Endothelial cell of umbilical vein (primary cell): ENCODE results near the gene ASXL2. TPM values are rescaled to one million over a fixed set of nuclear protein-coding genes. Genes with fewer than 3 reads are reported as not detected.

Experiments
- BruUV-seq: library from RNA; stranded (reverse); fragments of 400-500 nt; replicated peaks from 2 replicates; lab custom pipeline; 2021; lab: Mats Ljungman, UMichigan
- CTCF ChIA-PET: fragments of 300-600, 350-600 bp; sonication (Branson Sonifier 250); formaldehyde crosslinking; loops from one replicate; lab custom pipeline; 2021; ENCODE audit warnings: antibody characterized with exemption, inconsistent platforms; lab: Charles Lee
- POLR2A ChIA-PET: fragments of 300-600, 350-600 bp; sonication (Branson Sonifier 250); formaldehyde crosslinking; loops from one replicate; lab custom pipeline; 2021; ENCODE audit warnings: antibody characterized with exemption, inconsistent platforms; lab: Charles Lee
- DNase-seq: peaks from one replicate; pipeline ENCODE4 v3.0.0-alpha.2; 2011; ENCODE audit warnings: low read depth, low spot score
- FAIRE-seq: peaks from 2 replicates; lab custom pipeline; 2011; peaks lifted over from hg19 to GRCh38; lab: Jason Lieb, UNC
- H2AFZ ChIP-seq: 2 replicates; pipeline ENCODE4 v1.6.0; 2012; ENCODE audit warnings: low read depth, low read length, control low read depth, inconsistent platforms
- H3K27ac ChIP-seq: 2 replicates; pipeline ENCODE4 v1.5.1; 2011; ENCODE audit warnings: low read depth, mild to moderate bottlenecking, control low read depth, low read length, moderate library complexity; ENCODE audit not compliant: insufficient read depth
- H3K27me3 ChIP-seq, 2 experiments: 2 replicates each; pipeline versions ENCODE4 v1.6.0 to v1.6.1; 2011; ENCODE audit warnings: low read length in 2 of 2, mixed read lengths in 1 of 2; ENCODE audit not compliant: control insufficient read depth in 2 of 2, insufficient read depth in 2 of 2
- H3K36me3 ChIP-seq, 2 experiments: 2 replicates in 1 of 2; 3 replicates in 1 of 2; pipeline ENCODE4 v1.5.1; 2011; ENCODE audit warnings: low read length in 2 of 2, mild to moderate bottlenecking in 1 of 2, moderate library complexity in 1 of 2; ENCODE audit not compliant: control insufficient read depth in 2 of 2, insufficient read depth in 2 of 2; ENCODE audit errors: extremely low read depth in 1 of 2
- H3K4me1 ChIP-seq: 3 replicates; pipeline ENCODE4 v1.5.1; 2011; ENCODE audit warnings: mild to moderate bottlenecking, low read length; ENCODE audit not compliant: control insufficient read depth, insufficient read depth; ENCODE audit errors: extremely low read depth
- H3K4me2 ChIP-seq: 2 replicates; pipeline ENCODE4 v1.6.1; 2011; ENCODE audit warnings: low read length, control low read depth, mixed read lengths; ENCODE audit not compliant: insufficient read depth
- H3K4me3 ChIP-seq, 3 experiments: fragments of 200-600 bp in 1 of 3; sonication (generic), shearing (Covaris generic) in 1 of 3; replicated peaks in 1 of 3; 2 replicates each; pipeline ENCODE4 v1.5.1; 2011 to 2016; ENCODE audit warnings: control low read depth in 3 of 3, low read length in 3 of 3, mild to moderate bottlenecking in 2 of 3, inconsistent platforms in 1 of 3, low read depth in 1 of 3, moderate library complexity in 1 of 3; ENCODE audit not compliant: insufficient read depth in 1 of 3
- H3K79me2 ChIP-seq: 2 replicates; pipeline ENCODE4 v1.6.0; 2012; ENCODE audit warnings: low read length, inconsistent platforms; ENCODE audit not compliant: control insufficient read depth, insufficient read depth
- H3K9ac ChIP-seq: replicated peaks from 2 replicates; pipeline ENCODE3; 2011; ENCODE audit warnings: low read length, control low read depth; ENCODE audit not compliant: insufficient read depth; ENCODE audit errors: extremely low read depth
- H3K9me1 ChIP-seq: replicated peaks from 3 replicates; pipeline ENCODE4 v1.6.0; 2011; ENCODE audit warnings: mild to moderate bottlenecking, low read length; ENCODE audit not compliant: control insufficient read depth, insufficient read depth; ENCODE audit errors: extremely low read depth
- H3K9me3 ChIP-seq: replicated peaks from 2 replicates; pipeline ENCODE4 v1.5.1; 2012; ENCODE audit warnings: low read length, inconsistent platforms; ENCODE audit not compliant: control insufficient read depth, insufficient read depth
- H4K20me1 ChIP-seq: replicated peaks from 2 replicates; pipeline ENCODE3; 2011; ENCODE audit warnings: mild to moderate bottlenecking, low read length; ENCODE audit not compliant: control insufficient read depth, insufficient read depth; ENCODE audit errors: extremely low read depth
- EZH2 ChIP-seq: IDR thresholded peaks from 2 replicates; pipeline ENCODE4 v1.6.1; 2012; ENCODE audit warnings: borderline replicate concordance, low read depth, mild to moderate bottlenecking, moderate library complexity, low read length, inconsistent platforms; ENCODE audit not compliant: severe bottlenecking
- FOS ChIP-seq: IDR thresholded peaks from 2 replicates; pipeline ENCODE4 v1.6.1; 2011; ENCODE audit warnings: mild to moderate bottlenecking, low read length, moderate library complexity, borderline replicate concordance; ENCODE audit not compliant: insufficient read depth
- GATA2 ChIP-seq: IDR thresholded peaks from 2 replicates; pipeline ENCODE4 v1.7.0; 2011; ENCODE audit warnings: low read depth, mild to moderate bottlenecking, moderate library complexity, mixed read lengths, low read length; ENCODE audit not compliant: insufficient read length, insufficient read depth
- JUN ChIP-seq: IDR thresholded peaks from 2 replicates; pipeline ENCODE4 v1.6.1; 2011; ENCODE audit warnings: borderline replicate concordance, low read depth; ENCODE audit not compliant: insufficient read length, insufficient read depth
- MYC ChIP-seq: IDR thresholded peaks from one replicate; pipeline ENCODE4 v1.6.1; 2011; ENCODE audit warnings: mild to moderate bottlenecking, low read depth, low read length
- POLR2A ChIP-seq: IDR thresholded peaks from 2 replicates; pipeline ENCODE4 v1.6.1; 2012; ENCODE audit warnings: low read depth, mild to moderate bottlenecking, control low read depth, low read length
- POLR2AphosphoS5 ChIP-seq: IDR thresholded peaks from 2 replicates; pipeline ENCODE4 v1.6.1; 2012; ENCODE audit warnings: low read depth, mild to moderate bottlenecking, control low read depth, low read length, moderate library complexity; ENCODE audit not compliant: insufficient read depth
- dilution Hi-C: fragments of 300-500 bp; cut with MboI; formaldehyde crosslinking; loops from one replicate; pipeline ENCODE4 v1.15.0; 2019; ENCODE audit warnings: low sequenced_read_pairs; ENCODE audit not compliant: extremely low pct_ligation_motif_present
- intact Hi-C: fragments of 100-400 bp; cut with micrococcal nuclease; formaldehyde crosslinking; loops from one replicate; pipeline ENCODE4 v1.10.0; 2022
- polyA plus RNA-seq, 4 experiments: library from polyadenylated mRNA; depleted of rRNA in 3 of 4; stranded (reverse) in 3 of 4; unstranded in 1 of 4; fragments of >200 nt; gene quantifications; 2 replicates each; pipeline versions ENCODE4 v1.2.1 to v1.2.3, GENCODE V29; 2011 to 2012; ENCODE audit warnings: missing spikeins in 1 of 4
- total RNA-seq: library from RNA; stranded (reverse); gene quantifications from 2 replicates; pipeline ENCODE4 v1.2.3, GENCODE V29; 2021
- TF ChIP-seq, protein P1 (sequence below), 2 donors: IDR thresholded peaks; 1 replicate in 1 of 2; 2 replicates in 1 of 2; pipeline ENCODE4 v1.5.1; 2011; ENCODE audit warnings: low read length in 2 of 2, mild to moderate bottlenecking in 2 of 2, moderate library complexity in 2 of 2, control low read depth in 1 of 2, inconsistent platforms in 1 of 2, low read depth in 1 of 2; ENCODE audit not compliant: insufficient read depth in 1 of 2; ENCODE audit errors: extremely low read depth in 1 of 2
- TF ChIP-seq, protein P2 (sequence below): IDR thresholded peaks from 2 replicates; pipeline ENCODE4 v1.6.1; 2011; ENCODE audit not compliant: insufficient read depth, insufficient read length

The ASXL2 gene
- total and polyA plus RNA-seq, 2 donors (not counting 3 experiments of a cell fraction or from before 2014, with no cell fraction given) = 6.1 to 33.8 TPM

DNA sequence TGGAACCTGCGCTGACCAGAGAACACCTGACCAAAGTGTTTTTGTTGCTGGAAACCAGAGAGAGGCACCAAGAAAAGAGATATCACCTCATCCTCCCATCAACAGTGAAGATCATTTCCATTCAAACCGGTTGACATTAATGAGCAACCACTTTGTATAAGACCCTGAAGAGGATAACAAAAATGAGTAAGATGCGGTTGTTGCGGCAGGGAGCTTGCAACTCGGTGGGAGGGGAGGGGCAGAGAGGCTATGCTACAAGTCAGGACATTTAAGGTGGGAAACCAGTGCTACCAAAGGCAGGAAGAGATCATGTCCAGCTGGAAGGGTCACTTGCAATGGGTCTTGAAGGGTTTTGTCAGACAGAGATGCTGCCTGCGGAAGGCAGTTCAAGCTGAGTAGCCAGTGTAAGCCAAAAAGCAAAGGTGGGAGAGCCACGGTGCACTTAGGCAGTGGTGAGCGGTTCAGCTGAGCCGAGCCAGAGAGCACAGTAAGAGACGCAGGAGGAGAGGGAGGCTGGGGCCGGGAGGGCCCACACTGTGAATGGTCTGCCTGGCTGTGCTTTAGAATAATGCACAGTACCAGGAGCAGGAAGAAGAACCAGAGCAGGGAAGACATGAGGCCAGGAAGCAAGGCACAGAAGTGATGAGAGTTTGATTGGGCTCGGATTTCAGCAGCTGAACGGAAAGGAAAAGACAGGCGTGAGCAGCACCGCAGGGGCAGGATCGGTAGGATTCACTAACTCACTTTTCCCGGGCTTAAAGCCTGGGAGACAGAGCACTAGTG lies 180.5 kb downstream of the ASXL2 start:
- Histone ChIP-seq H3K9me3 (no peaks in the 10 kb centered on the region), H3K36me3 (no peaks in the 10 kb centered on the region), H3K79me2 (no peaks in the 10 kb centered on the region), H3K4me1 (peaks cover 14% of the 10 kb centered on the region), H2AFZ (peak overlapping the region; percentile 19), H3K9ac (no peak overlapping the region), H4K20me1 (no peaks in the 10 kb centered on the region), H3K27me3 (peaks cover 0 to 4% of the 10 kb centered on the region in 2 experiments), H3K9me1 (no peaks in the 10 kb centered on the region), H3K4me2 (no peak overlapping the region), H3K27ac (no peak overlapping the region), H3K4me3 (no peak overlapping the region)
- intact Hi-C loops (loop anchor here (2.0 kb wide), 1 partner anchor 23 kb away; no protein-coding TSS in a partner anchor), dilution Hi-C loops (no loop called here)
- DNase-seq (no peak), FAIRE-seq (peak; percentile 49)
- TF ChIP-seq EZH2 (no peak), MYC (no peak), JUN (no peak), POLR2AphosphoS5 (no peak), GATA2 (no peak), POLR2A (no peak), FOS (no peak)
- TF ChIP-seq, protein P1, sequence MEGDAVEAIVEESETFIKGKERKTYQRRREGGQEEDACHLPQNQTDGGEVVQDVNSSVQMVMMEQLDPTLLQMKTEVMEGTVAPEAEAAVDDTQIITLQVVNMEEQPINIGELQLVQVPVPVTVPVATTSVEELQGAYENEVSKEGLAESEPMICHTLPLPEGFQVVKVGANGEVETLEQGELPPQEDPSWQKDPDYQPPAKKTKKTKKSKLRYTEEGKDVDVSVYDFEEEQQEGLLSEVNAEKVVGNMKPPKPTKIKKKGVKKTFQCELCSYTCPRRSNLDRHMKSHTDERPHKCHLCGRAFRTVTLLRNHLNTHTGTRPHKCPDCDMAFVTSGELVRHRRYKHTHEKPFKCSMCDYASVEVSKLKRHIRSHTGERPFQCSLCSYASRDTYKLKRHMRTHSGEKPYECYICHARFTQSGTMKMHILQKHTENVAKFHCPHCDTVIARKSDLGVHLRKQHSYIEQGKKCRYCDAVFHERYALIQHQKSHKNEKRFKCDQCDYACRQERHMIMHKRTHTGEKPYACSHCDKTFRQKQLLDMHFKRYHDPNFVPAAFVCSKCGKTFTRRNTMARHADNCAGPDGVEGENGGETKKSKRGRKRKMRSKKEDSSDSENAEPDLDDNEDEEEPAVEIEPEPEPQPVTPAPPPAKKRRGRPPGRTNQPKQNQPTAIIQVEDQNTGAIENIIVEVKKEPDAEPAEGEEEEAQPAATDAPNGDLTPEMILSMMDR (IDR thresholded peaks at IDR 0.05; ENCODE audit: extremely low read depth in 1 of 2, insufficient read depth in 1 of 2, low read depth in 1 of 2, low read length in 2 of 2) = no peak
- TF ChIP-seq, protein P2, sequence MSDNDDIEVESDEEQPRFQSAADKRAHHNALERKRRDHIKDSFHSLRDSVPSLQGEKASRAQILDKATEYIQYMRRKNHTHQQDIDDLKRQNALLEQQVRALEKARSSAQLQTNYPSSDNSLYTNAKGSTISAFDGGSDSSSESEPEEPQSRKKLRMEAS = no peak
- CTCF ChIA-PET = interaction anchor here (0.9 to 6.8 kb wide), 8 partner anchors 8 to 336 kb away, joined by 3 to 232 read pairs (median 24); partner anchors contain the start of gene DTNB
- no TSS peak for BruUV-seq
- POLR2A ChIA-PET = no interaction called here
